ENCODE data around the gene CNN2. TPM values are rescaled to one million over a fixed set of nuclear protein-coding genes. Genes with fewer than 3 reads are reported as not detected.
A peak's percentile ranks its signal among the peaks of the same experiment; 100 is the strongest.

The CNN2 gene
- total and polyA plus RNA-seq, 2 of the 13 experiments (the other 11 are each of a cell fraction or from before 2014, with no cell fraction given), result 63.6 to 70.0 TPM

DNA sequence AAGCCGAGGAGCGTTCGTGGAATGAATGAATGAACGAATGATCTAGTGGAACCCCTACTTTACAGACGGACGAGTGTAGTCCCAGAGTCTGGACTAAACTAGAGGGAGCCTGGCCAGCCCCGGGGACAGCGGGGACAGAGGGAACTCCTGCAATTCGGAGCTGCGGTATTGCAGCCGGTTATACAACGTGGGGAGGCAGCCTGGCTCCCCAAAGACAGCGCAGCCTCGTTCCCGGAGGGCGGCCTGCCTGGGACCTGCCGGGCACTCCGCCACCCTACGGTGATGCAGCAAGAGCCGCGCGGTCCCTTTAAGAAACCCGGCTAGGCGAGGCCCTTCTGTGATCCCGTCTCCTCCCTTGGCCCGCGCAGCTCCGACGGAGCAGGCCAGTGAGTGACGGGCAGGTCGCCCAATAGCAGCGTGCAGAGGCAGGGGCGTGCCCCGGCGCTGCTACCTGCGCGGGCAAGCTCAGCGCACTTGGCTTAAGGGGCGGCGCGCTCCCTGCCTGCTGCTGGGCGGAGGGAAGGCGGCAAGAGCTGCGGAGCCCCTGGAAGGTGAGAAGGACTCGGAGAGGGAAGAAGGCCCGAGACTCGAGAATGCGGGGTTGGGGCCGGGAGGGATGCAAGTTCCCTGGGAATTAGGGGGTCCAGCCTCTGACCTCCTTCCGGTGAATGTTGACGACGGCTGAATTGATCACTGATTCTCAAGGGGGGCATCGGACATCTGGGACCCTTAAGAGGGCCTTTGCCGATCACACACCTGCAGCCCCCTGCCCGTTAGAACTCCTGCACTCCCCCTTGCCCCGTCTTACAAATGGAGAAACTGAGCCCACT lies 13.5 kb downstream of the CNN2 start, which contains the start of gene ABCA7 (continued):
- TF ChIP-seq ZNF335 (CRISPR knock-in tag; IDR thresholded peaks at IDR 0.05) (peak; percentile 83), ZNF704 (CRISPR knock-in tag; IDR thresholded peaks at IDR 0.05; ENCODE audit: borderline replicate concordance) (no peak), ZNF776 (CRISPR knock-in tag; IDR thresholded peaks at IDR 0.05) (no peak), SP4 (CRISPR knock-in tag; IDR thresholded peaks at IDR 0.05) (peak; percentile 88; the same call in 1 of the 2 replicates), ZNF550 (CRISPR knock-in tag; IDR thresholded peaks at IDR 0.05; ENCODE audit: borderline replicate concordance) (no peak), ZNF781 (CRISPR knock-in tag; IDR thresholded peaks at IDR 0.05; ENCODE audit: borderline replicate concordance, not compliant biosample characterization) (no peak), ZNF367 (CRISPR knock-in tag; IDR thresholded peaks at IDR 0.05; ENCODE audit: borderline replicate concordance) (no peak), REXO4 (CRISPR knock-in tag; IDR thresholded peaks at IDR 0.05; ENCODE audit: borderline replicate concordance) (no peak), ZNF17 (CRISPR knock-in tag; IDR thresholded peaks at IDR 0.05) (no peak), JUN (CRISPR knock-in tag; IDR thresholded peaks at IDR 0.05) (no peak), THAP7 (CRISPR knock-in tag; IDR thresholded peaks at IDR 0.05) (no peak), SRSF9 (IDR thresholded peaks at IDR 0.05; ENCODE audit: borderline replicate concordance, insufficient read depth, low read depth, low read length, poor library complexity, severe bottlenecking) (no peak), ZNF234 (CRISPR knock-in tag; conservative IDR thresholded peaks at IDR 0.05) (no peak), ISX (CRISPR knock-in tag; conservative IDR thresholded peaks at IDR 0.05) (no peak)
- TF ChIP-seq, protein P1, sequence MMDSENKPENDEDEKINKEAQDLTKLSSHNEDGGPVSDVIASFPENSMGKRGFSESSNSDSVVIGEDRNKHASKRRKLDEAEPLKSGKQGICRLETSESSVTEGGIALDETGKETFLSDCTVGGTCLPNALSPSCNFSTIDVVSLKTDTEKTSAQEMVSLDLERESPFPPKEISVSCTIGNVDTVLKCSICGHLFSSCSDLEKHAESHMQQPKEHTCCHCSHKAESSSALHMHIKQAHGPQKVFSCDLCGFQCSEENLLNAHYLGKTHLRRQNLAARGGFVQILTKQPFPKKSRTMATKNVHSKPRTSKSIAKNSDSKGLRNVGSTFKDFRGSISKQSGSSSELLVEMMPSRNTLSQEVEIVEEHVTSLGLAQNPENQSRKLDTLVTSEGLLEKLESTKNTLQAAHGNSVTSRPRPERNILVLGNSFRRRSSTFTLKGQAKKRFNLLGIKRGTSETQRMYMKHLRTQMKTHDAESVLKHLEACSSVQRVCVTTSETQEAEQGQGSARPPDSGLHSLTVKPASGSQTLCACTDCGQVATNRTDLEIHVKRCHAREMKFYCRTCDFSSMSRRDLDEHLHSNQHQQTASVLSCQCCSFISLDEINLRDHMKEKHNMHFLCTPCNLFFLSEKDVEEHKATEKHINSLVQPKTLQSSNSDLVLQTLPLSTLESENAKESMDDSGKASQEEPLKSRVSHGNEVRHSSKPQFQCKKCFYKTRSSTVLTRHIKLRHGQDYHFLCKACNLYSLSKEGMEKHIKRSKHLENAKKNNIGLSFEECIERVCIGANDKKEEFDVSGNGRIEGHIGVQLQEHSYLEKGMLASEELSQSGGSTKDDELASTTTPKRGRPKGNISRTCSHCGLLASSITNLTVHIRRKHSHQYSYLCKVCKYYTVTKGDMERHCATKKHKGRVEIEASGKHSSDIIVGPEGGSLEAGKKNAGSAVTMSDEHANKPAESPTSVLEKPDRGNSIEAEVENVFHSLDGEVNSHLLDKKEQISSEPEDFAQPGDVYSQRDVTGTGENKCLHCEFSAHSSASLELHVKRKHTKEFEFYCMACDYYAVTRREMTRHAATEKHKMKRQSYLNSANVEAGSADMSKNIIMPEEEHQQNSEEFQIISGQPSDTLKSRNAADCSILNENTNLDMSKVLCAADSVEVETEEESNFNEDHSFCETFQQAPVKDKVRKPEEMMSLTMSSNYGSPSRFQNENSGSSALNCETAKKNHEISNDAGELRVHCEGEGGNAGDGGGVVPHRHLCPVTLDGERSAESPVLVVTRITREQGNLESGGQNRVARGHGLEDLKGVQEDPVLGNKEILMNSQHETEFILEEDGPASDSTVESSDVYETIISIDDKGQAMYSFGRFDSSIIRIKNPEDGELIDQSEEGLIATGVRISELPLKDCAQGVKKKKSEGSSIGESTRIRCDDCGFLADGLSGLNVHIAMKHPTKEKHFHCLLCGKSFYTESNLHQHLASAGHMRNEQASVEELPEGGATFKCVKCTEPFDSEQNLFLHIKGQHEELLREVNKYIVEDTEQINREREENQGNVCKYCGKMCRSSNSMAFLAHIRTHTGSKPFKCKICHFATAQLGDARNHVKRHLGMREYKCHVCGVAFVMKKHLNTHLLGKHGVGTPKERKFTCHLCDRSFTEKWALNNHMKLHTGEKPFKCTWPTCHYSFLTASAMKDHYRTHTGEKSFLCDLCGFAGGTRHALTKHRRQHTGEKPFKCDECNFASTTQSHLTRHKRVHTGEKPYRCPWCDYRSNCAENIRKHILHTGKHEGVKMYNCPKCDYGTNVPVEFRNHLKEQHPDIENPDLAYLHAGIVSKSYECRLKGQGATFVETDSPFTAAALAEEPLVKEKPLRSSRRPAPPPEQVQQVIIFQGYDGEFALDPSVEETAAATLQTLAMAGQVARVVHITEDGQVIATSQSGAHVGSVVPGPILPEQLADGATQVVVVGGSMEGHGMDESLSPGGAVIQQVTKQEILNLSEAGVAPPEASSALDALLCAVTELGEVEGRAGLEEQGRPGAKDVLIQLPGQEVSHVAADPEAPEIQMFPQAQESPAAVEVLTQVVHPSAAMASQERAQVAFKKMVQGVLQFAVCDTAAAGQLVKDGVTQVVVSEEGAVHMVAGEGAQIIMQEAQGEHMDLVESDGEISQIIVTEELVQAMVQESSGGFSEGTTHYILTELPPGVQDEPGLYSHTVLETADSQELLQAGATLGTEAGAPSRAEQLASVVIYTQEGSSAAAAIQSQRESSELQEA (CRISPR knock-in tag; IDR thresholded peaks at IDR 0.05; ENCODE audit: not compliant biosample characterization), result no peak
- TF ChIP-seq, protein P2, sequence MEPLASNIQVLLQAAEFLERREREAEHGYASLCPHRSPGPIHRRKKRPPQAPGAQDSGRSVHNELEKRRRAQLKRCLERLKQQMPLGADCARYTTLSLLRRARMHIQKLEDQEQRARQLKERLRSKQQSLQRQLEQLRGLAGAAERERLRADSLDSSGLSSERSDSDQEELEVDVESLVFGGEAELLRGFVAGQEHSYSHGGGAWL (CRISPR knock-in tag; IDR thresholded peaks at IDR 0.05), result peak; percentile 23; the same call in 1 of the 2 replicates

Data from HepG2 (cell line).